ENCODE results near the gene CPNE6.

DNA sequence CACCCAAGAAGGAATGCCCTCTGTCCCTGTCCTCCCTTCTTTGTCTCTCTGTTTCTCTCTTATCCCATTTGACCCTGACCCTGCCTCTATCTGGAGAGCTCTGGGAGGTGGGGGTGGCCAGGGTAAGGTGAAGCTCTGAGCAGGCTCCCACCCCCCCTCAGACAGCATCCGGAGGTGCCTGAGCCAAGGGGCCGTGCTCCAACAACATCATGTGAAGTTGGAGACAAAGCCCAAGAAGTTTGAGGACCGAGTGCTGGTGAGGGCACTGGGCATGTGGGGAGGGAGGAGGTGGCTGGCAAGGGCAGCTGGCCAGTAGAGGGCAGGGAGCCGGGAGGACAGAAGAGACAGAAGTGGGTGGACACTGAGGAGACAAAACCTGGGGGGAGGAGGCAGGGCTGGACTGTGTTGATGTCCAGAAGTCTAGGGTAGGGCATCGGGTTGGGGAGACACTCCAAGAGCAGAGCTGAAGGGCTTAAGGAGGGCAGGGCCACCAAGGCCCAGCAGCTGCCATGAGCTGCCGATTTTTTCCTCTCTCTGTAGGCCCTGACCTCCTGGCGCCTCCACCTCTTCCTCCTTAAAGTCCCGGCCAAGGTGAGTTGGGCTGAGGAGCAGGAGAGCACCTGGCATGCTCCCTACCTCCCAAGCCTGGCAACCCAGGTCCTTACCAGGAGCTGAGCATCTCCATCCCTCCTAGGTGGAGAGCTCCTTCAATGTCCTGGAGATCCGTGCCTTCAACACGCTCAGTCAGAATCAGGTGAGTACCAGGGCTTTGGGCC, 17.6 kb upstream of the CPNE6 start:
- TF ChIP-seq, protein P1, sequence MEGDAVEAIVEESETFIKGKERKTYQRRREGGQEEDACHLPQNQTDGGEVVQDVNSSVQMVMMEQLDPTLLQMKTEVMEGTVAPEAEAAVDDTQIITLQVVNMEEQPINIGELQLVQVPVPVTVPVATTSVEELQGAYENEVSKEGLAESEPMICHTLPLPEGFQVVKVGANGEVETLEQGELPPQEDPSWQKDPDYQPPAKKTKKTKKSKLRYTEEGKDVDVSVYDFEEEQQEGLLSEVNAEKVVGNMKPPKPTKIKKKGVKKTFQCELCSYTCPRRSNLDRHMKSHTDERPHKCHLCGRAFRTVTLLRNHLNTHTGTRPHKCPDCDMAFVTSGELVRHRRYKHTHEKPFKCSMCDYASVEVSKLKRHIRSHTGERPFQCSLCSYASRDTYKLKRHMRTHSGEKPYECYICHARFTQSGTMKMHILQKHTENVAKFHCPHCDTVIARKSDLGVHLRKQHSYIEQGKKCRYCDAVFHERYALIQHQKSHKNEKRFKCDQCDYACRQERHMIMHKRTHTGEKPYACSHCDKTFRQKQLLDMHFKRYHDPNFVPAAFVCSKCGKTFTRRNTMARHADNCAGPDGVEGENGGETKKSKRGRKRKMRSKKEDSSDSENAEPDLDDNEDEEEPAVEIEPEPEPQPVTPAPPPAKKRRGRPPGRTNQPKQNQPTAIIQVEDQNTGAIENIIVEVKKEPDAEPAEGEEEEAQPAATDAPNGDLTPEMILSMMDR (IDR thresholded peaks at IDR 0.05 in 4 of 5, conservative IDR thresholded peaks at IDR 0.05 in 1 of 5): no peak
- TF ChIP-seq POLR2A (IDR thresholded peaks at IDR 0.05): no peak
